ENCODE results near the gene C10orf71.

The C10orf71 gene

GRCh38 chr10:49273082-49273465 lies 25.9 kb upstream of the C10orf71 start:
- DNase-seq = peak; percentile 23

GRCh38 chr10:49273626-49274025 lies 25.3 kb upstream of the C10orf71 start:
- DNase-seq = peak; percentile 4

DNA sequence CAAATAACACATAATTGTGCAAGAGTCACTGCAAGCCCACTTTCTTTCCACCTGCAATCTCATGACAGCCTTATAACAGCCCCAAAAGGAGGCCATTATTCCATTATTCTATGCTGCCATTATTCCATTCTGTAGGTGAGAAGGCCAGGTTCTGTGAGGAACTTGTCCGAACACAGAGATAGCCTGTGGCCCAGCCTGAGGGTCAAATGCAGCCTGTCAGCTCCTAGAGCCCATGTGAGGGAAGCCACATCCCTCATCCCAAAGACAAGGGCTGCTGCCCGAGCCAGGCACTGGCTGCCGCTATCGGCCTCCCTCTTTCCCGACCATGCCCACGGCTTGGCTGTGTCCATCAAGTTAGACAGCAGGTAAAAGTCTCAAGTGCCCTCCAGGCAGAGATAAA lies 24.1 kb upstream of the C10orf71 start:
- DNase-seq = peak; percentile 3

DNA sequence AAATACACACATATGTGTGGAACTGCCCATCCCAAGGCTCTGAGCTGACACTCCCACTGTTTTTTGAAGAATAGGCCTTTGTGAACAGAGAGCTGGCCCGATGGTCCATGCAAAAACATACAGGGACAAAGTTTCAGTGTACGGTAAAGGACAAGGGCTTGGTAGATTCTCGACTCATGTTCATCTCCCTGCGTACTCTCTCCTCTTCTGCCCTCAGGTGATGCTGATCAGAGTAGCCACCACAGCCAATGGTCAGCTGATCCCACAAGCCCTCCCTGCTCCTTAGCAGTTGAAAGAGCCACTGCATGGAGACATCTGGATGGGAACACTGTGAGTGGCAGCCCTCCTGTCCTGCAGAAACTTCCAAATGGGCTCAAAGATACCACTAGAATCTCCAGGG lies 23.1 kb upstream of the C10orf71 start:
- peak; percentile 0 for DNase-seq

- no peak for DNase-seq
Measured at GRCh38 chr10:49276596-49276995, 22.4 kb upstream of the C10orf71 start.

GRCh38 chr10:49277973-49278372 lies 21.0 kb upstream of the C10orf71 start:
- peak; percentile 8 for DNase-seq

DNA sequence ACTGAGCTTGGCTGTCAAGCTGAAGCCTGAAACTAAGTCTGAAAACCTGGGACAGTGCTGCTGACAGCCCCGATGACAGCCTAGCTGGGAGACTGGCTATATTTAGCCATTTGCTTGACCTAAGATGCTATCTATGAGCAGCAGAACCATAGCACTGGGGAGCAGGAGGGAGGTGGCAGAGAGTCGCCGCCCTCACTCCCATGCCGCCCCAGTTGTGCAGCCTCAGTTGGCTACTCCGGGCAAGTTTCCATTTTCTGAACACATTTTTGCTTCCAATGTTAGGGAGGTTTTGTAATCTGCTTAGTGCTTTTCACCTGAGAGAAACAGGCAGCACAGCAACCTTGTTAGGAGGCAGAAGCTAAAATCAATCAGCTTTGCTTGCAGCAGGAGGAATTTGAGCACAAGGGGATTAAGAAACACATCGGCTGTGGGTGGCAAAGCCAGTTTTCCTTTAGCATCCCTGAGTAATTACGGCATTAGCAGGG lies 20.4 kb upstream of the C10orf71 start:
- peak; percentile 12 for DNase-seq

DNA sequence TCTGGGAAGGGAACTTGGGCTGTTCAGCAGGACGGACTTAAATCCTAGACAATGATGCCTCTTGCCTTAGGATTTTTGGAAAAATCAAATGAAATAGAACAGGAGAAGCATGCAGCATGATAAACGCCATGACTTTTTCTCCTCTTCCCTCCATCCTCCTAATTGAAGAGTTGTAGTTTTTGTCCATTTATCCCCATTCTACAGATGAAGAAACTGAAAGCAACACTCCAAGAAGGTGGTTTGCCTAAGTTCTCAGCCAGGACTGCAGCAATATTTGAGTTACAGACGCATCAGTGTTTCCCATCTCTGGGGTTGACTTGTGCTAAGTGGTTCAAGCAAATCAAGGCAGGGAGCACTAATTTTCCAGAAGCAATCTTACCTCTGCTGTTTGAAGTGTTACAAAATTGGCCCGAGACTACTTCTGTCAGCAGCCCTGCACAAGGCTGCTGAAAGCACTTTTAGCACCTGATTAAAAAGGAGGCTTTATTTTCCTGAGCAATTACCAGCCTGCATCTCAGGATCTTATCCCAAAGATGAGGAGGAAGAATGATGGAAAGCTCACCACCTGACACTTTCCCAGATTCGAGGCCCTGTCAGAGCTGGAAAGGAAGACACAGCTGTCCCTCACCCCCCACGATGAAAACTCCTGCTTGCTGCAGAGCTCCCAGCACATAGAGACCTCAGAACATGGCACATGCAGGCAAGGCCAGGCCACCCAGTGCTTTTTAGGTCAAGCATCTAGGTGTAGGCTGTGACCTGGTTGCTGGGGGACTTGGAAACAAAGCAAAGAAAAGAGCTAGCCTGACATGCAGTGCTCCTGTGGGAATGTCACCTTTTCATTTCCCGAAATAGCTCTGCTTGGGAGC lies 19.7 kb upstream of the C10orf71 start:
- DNase-seq = peak; percentile 6

DNA sequence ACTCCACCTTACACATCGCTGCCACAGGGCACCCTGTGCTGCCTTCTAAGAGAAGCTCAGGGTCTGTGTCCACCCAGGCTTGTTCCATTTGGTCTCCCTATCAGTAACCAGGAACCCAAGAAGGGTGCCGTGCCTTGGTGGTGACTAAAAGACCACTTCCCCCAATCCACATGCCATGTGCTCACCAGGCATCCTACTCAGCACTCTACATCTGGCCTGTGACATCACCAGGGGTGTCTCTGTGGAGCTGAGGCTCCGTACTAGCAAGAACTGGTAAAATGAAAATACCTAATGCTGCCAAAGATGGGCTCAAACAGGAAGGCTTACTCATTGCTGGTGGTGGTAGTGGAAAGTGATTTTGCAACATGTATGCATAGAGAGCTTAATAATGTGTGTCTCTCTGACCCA lies 19.0 kb upstream of the C10orf71 start:
- DNase-seq = peak; percentile 18

DNA sequence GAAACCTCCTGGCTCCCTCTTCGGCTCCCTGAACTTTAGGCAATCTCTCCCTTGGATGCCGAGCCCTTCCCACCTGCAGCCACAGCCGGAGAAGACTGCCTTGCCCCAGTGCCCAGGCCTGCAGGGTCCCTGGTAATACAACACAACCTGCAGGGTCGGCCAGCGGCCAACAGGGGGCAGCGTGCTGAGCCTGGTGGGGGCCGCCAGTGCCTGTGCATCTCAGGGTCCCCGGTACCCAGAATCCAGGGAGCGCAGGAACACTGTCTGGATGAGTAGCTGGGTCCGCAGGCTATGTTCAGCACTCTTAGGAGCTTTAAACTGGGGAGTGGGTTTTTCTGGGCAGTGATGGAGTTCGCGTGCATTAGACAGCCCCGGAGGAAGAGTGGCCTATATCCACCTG lies 17.5 kb upstream of the C10orf71 start:
- DNase-seq = peak; percentile 12

- DNase-seq = peak; percentile 9
Measured at GRCh38 chr10:49282306-49282705, 16.7 kb upstream of the C10orf71 start.

DNA sequence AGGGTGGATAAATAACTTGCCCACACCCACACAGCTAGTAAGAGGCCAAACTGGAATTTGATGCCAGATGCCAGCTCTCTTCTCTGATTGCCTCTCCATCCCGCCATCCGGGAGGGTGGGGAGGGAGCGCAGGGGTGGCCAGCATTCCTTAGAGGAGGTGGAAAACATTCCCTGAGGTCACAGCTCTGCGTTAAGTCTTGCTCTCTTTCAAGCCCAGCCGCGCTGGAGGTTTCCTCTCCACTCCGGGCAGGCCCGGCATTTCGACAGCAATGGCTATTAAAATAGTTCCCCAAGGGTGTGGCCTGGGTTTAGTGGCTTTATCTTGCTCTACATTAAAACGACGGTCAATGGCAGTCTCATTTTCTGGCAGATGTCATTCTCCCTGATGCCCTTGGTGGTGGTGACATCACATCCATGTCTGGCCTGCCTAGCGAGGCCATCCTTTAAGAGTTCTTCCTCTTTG lies 16.1 kb upstream of the C10orf71 start:
- peak; percentile 33 for DNase-seq

GRCh38 chr10:49283491-49283890 lies 15.5 kb upstream of the C10orf71 start:
- DNase-seq = peak; percentile 5

DNA sequence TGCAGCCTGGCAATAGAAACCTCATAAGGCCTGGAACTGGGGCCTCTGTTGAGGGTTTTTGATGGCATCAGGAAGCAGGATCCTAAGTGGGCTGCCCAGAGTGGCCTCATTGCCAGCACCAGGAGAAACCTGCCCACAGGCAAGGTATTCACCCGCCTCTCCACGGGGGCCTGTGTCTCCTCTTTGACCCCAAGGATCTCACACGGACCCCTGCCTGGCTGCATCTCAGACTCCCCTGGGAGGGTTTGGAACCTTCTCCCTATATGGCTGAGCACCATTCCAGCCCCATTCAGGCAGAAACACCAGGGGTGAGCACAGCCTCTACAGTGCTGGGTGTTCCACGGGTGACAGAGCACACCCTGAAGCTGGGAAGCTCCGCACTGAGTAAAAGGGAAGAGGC lies 14.6 kb upstream of the C10orf71 start:
- peak; percentile 10 for DNase-seq

- DNase-seq = peak; percentile 1
Measured at GRCh38 chr10:49285232-49285631, 13.7 kb upstream of the C10orf71 start.

- peak; percentile 4 for DNase-seq
Measured at GRCh38 chr10:49286686-49287085, 12.3 kb upstream of the C10orf71 start.

DNA sequence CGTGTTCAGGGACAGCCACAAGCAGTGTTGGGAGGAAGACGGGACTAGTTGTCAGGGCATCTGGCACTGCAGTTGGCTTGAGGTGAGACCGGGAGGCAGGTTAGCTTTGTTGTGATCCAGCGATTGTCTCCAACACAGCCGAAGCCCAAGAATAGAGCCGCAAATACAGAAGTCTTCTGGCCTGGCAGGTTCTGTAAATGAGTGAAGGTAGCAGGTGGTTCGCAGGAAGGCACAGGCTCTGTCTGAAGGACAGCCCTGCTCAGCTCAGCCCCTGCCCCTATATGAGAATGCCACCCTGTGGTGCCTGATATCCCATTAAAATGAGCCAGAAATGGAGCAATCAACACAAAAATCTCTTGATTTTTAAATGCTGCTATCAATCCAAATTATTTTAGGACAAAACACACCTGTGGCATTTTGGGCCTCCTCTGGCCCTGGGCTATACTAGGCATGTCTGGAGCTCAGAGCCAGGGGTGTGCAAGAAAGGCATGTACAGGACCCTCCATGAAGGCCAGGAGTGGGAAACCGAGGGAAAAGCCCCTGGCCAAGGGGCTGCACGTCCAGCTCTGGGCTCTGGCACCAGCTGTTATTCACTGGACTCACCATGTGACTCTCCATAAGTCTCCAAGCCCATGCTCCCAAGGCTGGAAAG lies 11.2 kb upstream of the C10orf71 start:
- DNase-seq = peak; percentile 19

GRCh38 chr10:49288341-49289065 lies 10.5 kb upstream of the C10orf71 start:
- peak; percentile 20 for DNase-seq

DNA sequence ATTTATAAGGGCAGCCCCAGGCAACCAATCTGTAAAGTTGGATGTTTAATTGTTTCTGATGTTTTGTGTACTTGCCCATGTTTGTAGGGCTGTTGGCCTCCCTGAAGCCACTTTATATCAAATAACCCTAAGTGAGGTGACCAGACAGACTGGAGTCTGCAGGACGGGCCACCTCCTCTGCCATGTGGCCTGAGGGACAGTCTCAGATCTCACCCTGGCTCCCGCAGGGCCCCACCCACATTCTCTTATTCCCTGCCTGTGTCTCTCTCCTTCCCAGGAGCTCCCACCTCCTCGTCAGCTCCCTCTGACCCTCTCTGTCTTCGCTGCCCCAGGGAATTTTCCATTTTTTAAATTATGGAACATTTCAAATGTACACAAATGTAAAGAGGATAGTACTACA lies 9.5 kb upstream of the C10orf71 start:
- DNase-seq = peak; percentile 3

GRCh38 chr10:49290131-49290530 lies 8.8 kb upstream of the C10orf71 start:
- no peak for DNase-seq

DNA sequence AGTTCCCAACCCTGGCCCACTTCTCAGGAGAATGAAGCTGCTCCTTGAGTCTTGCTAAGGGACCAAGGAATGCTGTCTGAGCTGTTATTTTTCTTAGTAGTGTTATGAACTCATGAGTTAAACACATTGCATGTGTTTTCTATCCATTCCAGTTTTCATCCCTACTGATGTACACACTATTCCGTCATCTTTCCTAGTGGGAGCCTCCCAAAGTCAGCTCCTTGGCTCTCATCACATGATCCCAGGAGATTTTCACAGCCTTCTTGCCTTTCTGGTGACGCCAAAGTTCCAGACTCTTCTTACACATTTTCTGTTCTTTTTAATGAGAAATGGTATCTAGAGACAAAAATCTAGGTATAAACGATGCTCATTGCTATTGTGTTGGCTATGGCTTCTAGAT lies 8.4 kb upstream of the C10orf71 start:
- DNase-seq = peak; percentile 8

DNA sequence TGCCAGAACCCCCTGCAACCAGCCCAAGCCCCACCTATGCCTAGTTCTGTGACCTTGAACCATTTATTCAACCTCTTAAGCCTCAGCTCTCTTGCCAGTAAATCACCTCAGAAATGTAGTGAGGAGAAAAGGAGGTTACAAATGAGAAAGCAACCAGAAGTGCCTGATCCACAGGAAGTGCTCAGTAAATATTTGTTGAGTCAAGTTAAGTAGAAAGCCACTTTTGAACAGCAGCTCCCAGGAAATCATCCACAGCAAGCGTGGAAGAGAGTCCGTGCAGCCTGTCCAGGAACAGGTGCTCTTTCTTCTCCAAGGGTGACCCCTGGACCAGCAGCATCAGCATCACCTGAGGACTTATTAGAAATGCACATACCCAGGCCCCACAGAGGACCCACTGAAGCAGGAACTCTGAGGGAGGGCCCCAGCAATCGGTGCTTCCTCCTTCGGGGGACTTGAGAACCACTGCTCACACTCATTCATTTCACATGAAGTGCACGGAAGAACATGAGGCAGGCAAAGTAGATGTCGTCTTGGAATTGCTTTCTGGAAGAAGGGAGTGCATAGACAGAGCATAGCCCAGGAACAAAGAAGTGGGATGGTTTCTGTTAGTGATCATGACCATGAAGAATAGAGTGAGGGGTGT lies 6.3 kb upstream of the C10orf71 start:
- no peak for DNase-seq

GRCh38 chr10:49293208-49293603 lies 5.8 kb upstream of the C10orf71 start:
- no peak for DNase-seq
